ENCODE results near the gene PC. TPM values are rescaled to one million over a fixed set of nuclear protein-coding genes. Genes with fewer than 3 reads are reported as not detected.
A peak's percentile ranks its signal among the peaks of the same experiment; 100 is the strongest.

PC gene
- total RNA-seq, 2 experiments from 2014 or later = 5.6 to 6.5 TPM

GRCh38 chr11:66847461-66848232, 110.5 kb downstream of the PC start:
- H3K36me3 Mint-ChIP-seq (ENCODE audit: low read depth) = peaks cover 7% of the 10 kb centered on the region
- H3K27me3 Mint-ChIP-seq = no peaks in the 10 kb centered on the region
- no peaks in the 10 kb centered on the region for H3K9me3 Mint-ChIP-seq
- ChIA-PET CTCF (no interaction called here), POLR2A (no interaction called here)
- H3K27ac Mint-ChIP-seq = no peak overlapping the region
- DNase-seq = no peak
- intact Hi-C loops (cut with micrococcal nuclease) = no loop called here
- no peak for ATAC-seq
- no peak for TF ChIP-seq CTCF (IDR thresholded peaks at IDR 0.05)
- peaks cover 26% of the 10 kb centered on the region for H3K4me1 Mint-ChIP-seq (ENCODE audit: low read depth)
- no peak overlapping the region for H3K4me3 Mint-ChIP-seq

- intact Hi-C loops (cut with micrococcal nuclease) = no loop called here
- CTCF ChIA-PET = interaction anchor here (1.3 kb wide), 1 partner anchor 169 kb away, joined by 3 read pairs; the partner anchor contains the start of gene RBM4B
- no peak for TF ChIP-seq CTCF (IDR thresholded peaks at IDR 0.05)
These were observed 111.5 kb downstream of the PC start for GRCh38 chr11:66846671-66847091.

GRCh38 chr11:66845876-66846212, 112.3 kb downstream of the PC start:
- H3K27me3 Mint-ChIP-seq = no peaks in the 10 kb centered on the region
- ChIA-PET CTCF (interaction anchor here (1.3 kb wide), 1 partner anchor 168 kb away, joined by 3 read pairs; the partner anchor contains the start of gene RBM4B), POLR2A (interaction anchor here (0.5 to 5.4 kb wide), 3 partner anchors 9 to 240 kb away, joined by 3 to 66 read pairs (median 4); no protein-coding TSS in a partner anchor)
- no peak for ATAC-seq
- TF ChIP-seq CTCF (IDR thresholded peaks at IDR 0.05) = no peak
- intact Hi-C loops (cut with micrococcal nuclease) = no loop called here
- peaks cover 29% of the 10 kb centered on the region for H3K4me1 Mint-ChIP-seq (ENCODE audit: low read depth)
- peaks cover 19% of the 10 kb centered on the region for H3K36me3 Mint-ChIP-seq (ENCODE audit: low read depth)
- no peak for DNase-seq
- H3K9me3 Mint-ChIP-seq = no peaks in the 10 kb centered on the region
- no peak overlapping the region for H3K27ac Mint-ChIP-seq
- no peak overlapping the region for H3K4me3 Mint-ChIP-seq

More at GRCh38 chr11:66846671-66847091, 111.5 kb downstream of the PC start:
- POLR2A ChIA-PET = interaction anchor here (5.4 kb wide), 1 partner anchor 8 kb away, joined by 66 read pairs; no protein-coding TSS in a partner anchor
- ATAC-seq (no peak), DNase-seq (no peak)
- Mint-ChIP-seq H3K27ac (no peak overlapping the region), H3K9me3 (no peaks in the 10 kb centered on the region), H3K4me3 (no peak overlapping the region), H3K4me1 (ENCODE audit: low read depth) (peaks cover 27% of the 10 kb centered on the region), H3K36me3 (ENCODE audit: low read depth) (peaks cover 16% of the 10 kb centered on the region), H3K27me3 (no peaks in the 10 kb centered on the region)

- no peak for TF ChIP-seq CTCF (IDR thresholded peaks at IDR 0.05)
- Mint-ChIP-seq H3K27ac (no peak overlapping the region), H3K4me1 (ENCODE audit: low read depth) (peaks cover 34% of the 10 kb centered on the region), H3K9me3 (no peaks in the 10 kb centered on the region), H3K4me3 (peak overlapping the region; percentile 93), H3K27me3 (no peaks in the 10 kb centered on the region), H3K36me3 (ENCODE audit: low read depth) (peaks cover 24% of the 10 kb centered on the region)
- ATAC-seq (no peak), DNase-seq (no peak)
- ChIA-PET CTCF (interaction anchor here (1.2 kb wide), 1 partner anchor 150 kb away, joined by 3 read pairs; no protein-coding TSS in a partner anchor), POLR2A (interaction anchor here (1.0 to 5.4 kb wide), 3 partner anchors 9 to 102 kb away, joined by 3 to 66 read pairs (median 4); no protein-coding TSS in a partner anchor)
- intact Hi-C loops (cut with micrococcal nuclease) = no loop called here
These were observed 112.9 kb downstream of the PC start for GRCh38 chr11:66845143-66845875.
